ENCODE results near the gene MFN1. TPM values are rescaled to one million over a fixed set of nuclear protein-coding genes. Genes with fewer than 3 reads are reported as not detected.

Gene MFN1
- total RNA-seq, 2 donors from 2014 or later: 50.5 to 53.3 TPM

DNA sequence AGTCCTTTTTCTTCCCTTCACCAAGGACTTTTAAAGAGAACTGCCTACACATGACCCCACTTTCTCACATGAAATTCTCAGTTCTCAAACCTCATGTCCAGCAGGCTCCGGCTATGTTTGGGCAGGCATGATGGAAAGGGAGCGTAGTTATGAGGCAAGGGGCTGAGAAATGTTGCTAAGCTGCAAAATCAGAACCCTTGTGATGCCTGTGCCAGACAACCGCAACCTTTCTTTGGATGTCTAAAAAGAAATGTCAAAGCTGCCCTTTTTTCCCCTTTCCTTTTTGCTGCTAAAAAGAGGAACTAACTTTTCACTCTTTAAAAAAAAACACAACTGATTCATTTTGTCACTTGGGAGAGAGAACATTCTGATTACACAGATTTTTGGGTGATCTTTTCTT is 84.5 kb downstream of the MFN1 start:
- Histone ChIP-seq H3K27me3 (no peaks in the 10 kb centered on the region), H3K9me3 (no peaks in the 10 kb centered on the region), H3K9ac (ENCODE audit: low read depth in 2 of 2, low read length in 2 of 2) (no peak overlapping the region), H3K27ac (no peak overlapping the region), H3K4me3 (no peak overlapping the region), H3K4me1 (no peaks in the 10 kb centered on the region), H3K36me3 (no peaks in the 10 kb centered on the region)
- DNase-seq: no peak
- TF ChIP-seq, protein P1, sequence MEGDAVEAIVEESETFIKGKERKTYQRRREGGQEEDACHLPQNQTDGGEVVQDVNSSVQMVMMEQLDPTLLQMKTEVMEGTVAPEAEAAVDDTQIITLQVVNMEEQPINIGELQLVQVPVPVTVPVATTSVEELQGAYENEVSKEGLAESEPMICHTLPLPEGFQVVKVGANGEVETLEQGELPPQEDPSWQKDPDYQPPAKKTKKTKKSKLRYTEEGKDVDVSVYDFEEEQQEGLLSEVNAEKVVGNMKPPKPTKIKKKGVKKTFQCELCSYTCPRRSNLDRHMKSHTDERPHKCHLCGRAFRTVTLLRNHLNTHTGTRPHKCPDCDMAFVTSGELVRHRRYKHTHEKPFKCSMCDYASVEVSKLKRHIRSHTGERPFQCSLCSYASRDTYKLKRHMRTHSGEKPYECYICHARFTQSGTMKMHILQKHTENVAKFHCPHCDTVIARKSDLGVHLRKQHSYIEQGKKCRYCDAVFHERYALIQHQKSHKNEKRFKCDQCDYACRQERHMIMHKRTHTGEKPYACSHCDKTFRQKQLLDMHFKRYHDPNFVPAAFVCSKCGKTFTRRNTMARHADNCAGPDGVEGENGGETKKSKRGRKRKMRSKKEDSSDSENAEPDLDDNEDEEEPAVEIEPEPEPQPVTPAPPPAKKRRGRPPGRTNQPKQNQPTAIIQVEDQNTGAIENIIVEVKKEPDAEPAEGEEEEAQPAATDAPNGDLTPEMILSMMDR (IDR thresholded peaks at IDR 0.05): no peak
- intact Hi-C loops (cut with DNase I): no loop called here

GRCh38 chr3:179432451-179432850 is 84.9 kb downstream of the MFN1 start:
- intact Hi-C loops (cut with DNase I): no loop called here
- TF ChIP-seq, protein P1 (IDR thresholded peaks at IDR 0.05): no peak
- H3K4me3 ChIP-seq: no peak overlapping the region
- no peak overlapping the region for H3K9ac ChIP-seq (ENCODE audit: low read depth in 2 of 2, low read length in 2 of 2)
- no peaks in the 10 kb centered on the region for H3K27me3 ChIP-seq
- DNase-seq: no peak
- H3K27ac ChIP-seq: no peak overlapping the region
- H3K9me3 ChIP-seq: no peaks in the 10 kb centered on the region
- H3K4me1 ChIP-seq: no peaks in the 10 kb centered on the region
- no peaks in the 10 kb centered on the region for H3K36me3 ChIP-seq

DNA sequence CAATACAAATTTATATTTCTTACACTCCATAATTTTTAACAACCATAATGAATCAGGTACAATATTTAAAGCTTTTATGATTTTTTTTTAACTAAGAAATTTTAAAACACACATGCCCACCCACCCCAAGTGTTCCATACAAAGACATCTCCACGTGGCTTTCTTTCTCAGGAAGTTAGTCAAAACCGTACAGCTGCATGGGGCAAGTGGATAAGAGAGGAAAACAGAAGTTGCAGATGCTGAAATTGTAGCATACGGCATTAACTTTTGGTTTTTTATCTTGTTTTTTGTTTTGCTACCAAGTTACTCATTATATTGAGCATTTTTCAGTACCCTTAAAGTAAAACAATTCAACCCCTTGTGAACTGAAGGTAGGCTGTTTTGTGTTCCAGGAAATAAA is 89.0 kb downstream of the MFN1 start:
- H3K9ac ChIP-seq (ENCODE audit: low read depth in 2 of 2, low read length in 2 of 2): no peak overlapping the region
- no peak overlapping the region for H3K4me3 ChIP-seq
- H3K27me3 ChIP-seq: no peaks in the 10 kb centered on the region
- intact Hi-C loops (cut with DNase I): no loop called here
- TF ChIP-seq, protein P1 (IDR thresholded peaks at IDR 0.05): no peak
- H3K27ac ChIP-seq: no peak overlapping the region
- no peak for DNase-seq
- no peaks in the 10 kb centered on the region for H3K9me3 ChIP-seq
- H3K4me1 ChIP-seq: no peaks in the 10 kb centered on the region
- H3K36me3 ChIP-seq: no peaks in the 10 kb centered on the region

- H3K4me3 ChIP-seq: no peak overlapping the region
- H3K4me1 ChIP-seq: no peaks in the 10 kb centered on the region
- TF ChIP-seq, protein P1 (IDR thresholded peaks at IDR 0.05): no peak
- no peak overlapping the region for H3K9ac ChIP-seq (ENCODE audit: low read depth in 2 of 2, low read length in 2 of 2)
- no peaks in the 10 kb centered on the region for H3K36me3 ChIP-seq
- no peaks in the 10 kb centered on the region for H3K27me3 ChIP-seq
- no peaks in the 10 kb centered on the region for H3K9me3 ChIP-seq
- intact Hi-C loops (cut with DNase I): no loop called here
- no peak for DNase-seq
- no peak overlapping the region for H3K27ac ChIP-seq
These were observed 91.3 kb downstream of the MFN1 start for GRCh38 chr3:179438841-179439240.

Other genes with a start within 250 kb of the MFN1 start
- gene PIK3CA, start 199.4 kb upstream of the MFN1 start, total RNA-seq: 10 to 100 TPM; 11.3 to 18.0 TPM
- gene KCNMB3, start 96.6 kb upstream of the MFN1 start, total RNA-seq: 1 to 10 TPM; 1.5 to 1.7 TPM
- 10 to 100 TPM; 18.6 to 29.4 TPM for gene ZNF639, start 24.7 kb upstream of the MFN1 start, total RNA-seq
- gene GNB4, start 103.8 kb downstream of the MFN1 start, total RNA-seq: 10 to 100 TPM in 1 of 2 donors, 1 to 10 TPM in 1; 3.1 to 10.4 TPM
- gene ACTL6A, start 215.2 kb downstream of the MFN1 start, total RNA-seq: 10 to 100 TPM; 37.2 to 49.7 TPM